ENCODE measurements around the gene ANK2. TPM values are rescaled to one million over a fixed set of nuclear protein-coding genes. Genes with fewer than 3 reads are reported as not detected.

The ANK2 gene
- total RNA-seq, 2 donors from 2014 or later, result 70.0 to 124 TPM

- Mint-ChIP-seq H3K4me1 (no peaks in the 10 kb centered on the region), H3K36me3 (ENCODE audit: low read depth) (peaks cover 58% of the 10 kb centered on the region), H3K9me3 (no peaks in the 10 kb centered on the region), H3K4me3 (no peak overlapping the region), H3K27ac (no peak overlapping the region), H3K27me3 (ENCODE audit: insufficient read depth) (no peaks in the 10 kb centered on the region)
- Histone ChIP-seq H3K27ac (ENCODE audit: low read depth, low read length) (no peak overlapping the region), H3K4me1 (ENCODE audit: control insufficient read depth, insufficient read depth, low read length) (no peaks in the 10 kb centered on the region), H3K9me3 (ENCODE audit: control insufficient read depth, low read length) (no peaks in the 10 kb centered on the region), H3K27me3 (ENCODE audit: control insufficient read depth, insufficient read depth, low read length, poor library complexity, severe bottlenecking) (no peaks in the 10 kb centered on the region), H3K4me3 (ENCODE audit: low read length) (no peak overlapping the region), H3K36me3 (ENCODE audit: control insufficient read depth, insufficient read depth, low read length) (peaks cover 92% of the 10 kb centered on the region), H3K9ac (ENCODE audit: extremely low read depth, low read length, poor library complexity, severe bottlenecking) (no peak overlapping the region)
- no peak for TF ChIP-seq CTCF (conservative IDR thresholded peaks at IDR 0.05)
- 89 to 100% methylated on average over 1 of the region's 1 CpG for WGBS, 2 experiments (ENCODE audit: insufficient coverage in 1 of 2, insufficient read length in 1 of 2)
- no peak for DNase-seq
These were observed 329.4 kb downstream of the ANK2 start for GRCh38 chr4:113378836-113379235.

- Histone ChIP-seq H3K27me3 (ENCODE audit: control insufficient read depth, insufficient read depth, low read length, poor library complexity, severe bottlenecking) (no peaks in the 10 kb centered on the region), H3K9me3 (ENCODE audit: control insufficient read depth, low read length) (peaks cover 17% of the 10 kb centered on the region), H3K4me3 (ENCODE audit: low read length) (no peak overlapping the region), H3K36me3 (ENCODE audit: control insufficient read depth, insufficient read depth, low read length) (peaks cover 82% of the 10 kb centered on the region), H3K27ac (ENCODE audit: low read depth, low read length) (no peak overlapping the region), H3K4me1 (ENCODE audit: control insufficient read depth, insufficient read depth, low read length) (peaks cover 8% of the 10 kb centered on the region), H3K9ac (ENCODE audit: extremely low read depth, low read length, poor library complexity, severe bottlenecking) (no peak overlapping the region)
- no peak overlapping the region for H3K4me3 Mint-ChIP-seq
- H3K27me3 Mint-ChIP-seq (ENCODE audit: insufficient read depth), result no peaks in the 10 kb centered on the region
- H3K9me3 Mint-ChIP-seq, result peaks cover 4% of the 10 kb centered on the region
- no peak overlapping the region for H3K27ac Mint-ChIP-seq
- WGBS, 2 experiments (ENCODE audit: insufficient coverage in 1 of 2, insufficient read length in 1 of 2), result 95 to 100% methylated on average over 1 of the region's 1 CpG
- peaks cover 55% of the 10 kb centered on the region for H3K36me3 Mint-ChIP-seq (ENCODE audit: low read depth)
- no peak for DNase-seq
- H3K4me1 Mint-ChIP-seq, result peaks cover 27% of the 10 kb centered on the region
- TF ChIP-seq CTCF (conservative IDR thresholded peaks at IDR 0.05), result no peak
These were observed 333.3 kb downstream of the ANK2 start for GRCh38 chr4:113382704-113383103.

- Histone ChIP-seq H3K36me3 (ENCODE audit: control insufficient read depth, insufficient read depth, low read length) (peaks cover 76% of the 10 kb centered on the region), H3K9ac (ENCODE audit: extremely low read depth, low read length, poor library complexity, severe bottlenecking) (no peak overlapping the region), H3K4me1 (ENCODE audit: control insufficient read depth, insufficient read depth, low read length) (peaks cover 9% of the 10 kb centered on the region), H3K27ac (ENCODE audit: low read depth, low read length) (no peak overlapping the region), H3K27me3 (ENCODE audit: control insufficient read depth, insufficient read depth, low read length, poor library complexity, severe bottlenecking) (no peaks in the 10 kb centered on the region), H3K9me3 (ENCODE audit: control insufficient read depth, low read length) (peaks cover 17% of the 10 kb centered on the region), H3K4me3 (ENCODE audit: low read length) (no peak overlapping the region)
- TF ChIP-seq CTCF (conservative IDR thresholded peaks at IDR 0.05), result no peak
- H3K36me3 Mint-ChIP-seq (ENCODE audit: low read depth), result peaks cover 54% of the 10 kb centered on the region
- H3K4me1 Mint-ChIP-seq, result peaks cover 30% of the 10 kb centered on the region
- H3K27ac Mint-ChIP-seq, result no peak overlapping the region
- no peak for DNase-seq
- no peaks in the 10 kb centered on the region for H3K27me3 Mint-ChIP-seq (ENCODE audit: insufficient read depth)
- no peak overlapping the region for H3K4me3 Mint-ChIP-seq
- WGBS, 2 experiments (ENCODE audit: insufficient coverage in 1 of 2, insufficient read length in 1 of 2), result 72 to 96% methylated on average over 4 to 5 of the region's 5 CpGs
- peaks cover 4% of the 10 kb centered on the region for H3K9me3 Mint-ChIP-seq
These were observed 333.8 kb downstream of the ANK2 start for GRCh38 chr4:113383111-113383785.

Data from endodermal cell (in vitro differentiated cells).